ENCODE results near the gene POC1B.

The POC1B gene

GRCh38 chr12:89486264-89486663 is 39.6 kb downstream of the POC1B start:
- DNase-seq (ENCODE audit: insufficient read length): no peak
- TF ChIP-seq POLR2A (IDR thresholded peaks at IDR 0.05; ENCODE audit: low read depth, low read length) (no peak), POLR2AphosphoS5 (IDR thresholded peaks at IDR 0.05; ENCODE audit: low read depth, low read length) (no peak), TAF1 (IDR thresholded peaks at IDR 0.05; ENCODE audit: borderline replicate concordance, low read depth, low read length) (no peak)
- FAIRE-seq: no peak

GRCh38 chr12:89484470-89484869 is 41.4 kb downstream of the POC1B start:
- DNase-seq (ENCODE audit: insufficient read length) (no peak), FAIRE-seq (no peak)
- no peak for TF ChIP-seq POLR2A (IDR thresholded peaks at IDR 0.05; ENCODE audit: low read depth, low read length)
- TF ChIP-seq POLR2AphosphoS5 (IDR thresholded peaks at IDR 0.05; ENCODE audit: low read depth, low read length): no peak
- no peak for TF ChIP-seq TAF1 (IDR thresholded peaks at IDR 0.05; ENCODE audit: borderline replicate concordance, low read depth, low read length)

GRCh38 chr12:89481213-89481914 is 44.5 kb downstream of the POC1B start:
- DNase-seq (ENCODE audit: insufficient read length): no peak
- no peak for FAIRE-seq
- TF ChIP-seq POLR2A (IDR thresholded peaks at IDR 0.05; ENCODE audit: low read depth, low read length) (no peak), POLR2AphosphoS5 (IDR thresholded peaks at IDR 0.05; ENCODE audit: low read depth, low read length) (no peak), TAF1 (IDR thresholded peaks at IDR 0.05; ENCODE audit: borderline replicate concordance, low read depth, low read length) (no peak)

- DNase-seq (ENCODE audit: insufficient read length): no peak
- TF ChIP-seq POLR2AphosphoS5 (IDR thresholded peaks at IDR 0.05; ENCODE audit: low read depth, low read length): no peak
- TF ChIP-seq POLR2A (IDR thresholded peaks at IDR 0.05; ENCODE audit: low read depth, low read length): no peak
- no peak for TF ChIP-seq TAF1 (IDR thresholded peaks at IDR 0.05; ENCODE audit: borderline replicate concordance, low read depth, low read length)
- no peak for FAIRE-seq
These were observed 45.9 kb downstream of the POC1B start for GRCh38 chr12:89479982-89480381.

GRCh38 chr12:89477633-89478279 is 48.1 kb downstream of the POC1B start:
- DNase-seq (ENCODE audit: insufficient read length): no peak
- TF ChIP-seq TAF1 (IDR thresholded peaks at IDR 0.05; ENCODE audit: borderline replicate concordance, low read depth, low read length) (no peak), POLR2AphosphoS5 (IDR thresholded peaks at IDR 0.05; ENCODE audit: low read depth, low read length) (no peak), POLR2A (IDR thresholded peaks at IDR 0.05; ENCODE audit: low read depth, low read length) (no peak)
- FAIRE-seq: no peak

GRCh38 chr12:89476904-89477595 is 48.8 kb downstream of the POC1B start:
- FAIRE-seq: no peak
- TF ChIP-seq TAF1 (IDR thresholded peaks at IDR 0.05; ENCODE audit: borderline replicate concordance, low read depth, low read length): no peak
- TF ChIP-seq POLR2AphosphoS5 (IDR thresholded peaks at IDR 0.05; ENCODE audit: low read depth, low read length): no peak
- TF ChIP-seq POLR2A (IDR thresholded peaks at IDR 0.05; ENCODE audit: low read depth, low read length): no peak
- DNase-seq (ENCODE audit: insufficient read length): no peak

- DNase-seq (ENCODE audit: insufficient read length): no peak
- FAIRE-seq: no peak
- TF ChIP-seq POLR2A (IDR thresholded peaks at IDR 0.05; ENCODE audit: low read depth, low read length) (no peak), POLR2AphosphoS5 (IDR thresholded peaks at IDR 0.05; ENCODE audit: low read depth, low read length) (no peak), TAF1 (IDR thresholded peaks at IDR 0.05; ENCODE audit: borderline replicate concordance, low read depth, low read length) (no peak)
These were observed 49.6 kb downstream of the POC1B start for GRCh38 chr12:89476232-89476631.

GRCh38 chr12:89475203-89475990 is 50.5 kb downstream of the POC1B start:
- TF ChIP-seq POLR2AphosphoS5 (IDR thresholded peaks at IDR 0.05; ENCODE audit: low read depth, low read length) (no peak), POLR2A (IDR thresholded peaks at IDR 0.05; ENCODE audit: low read depth, low read length) (no peak), TAF1 (IDR thresholded peaks at IDR 0.05; ENCODE audit: borderline replicate concordance, low read depth, low read length) (no peak)
- FAIRE-seq: no peak
- no peak for DNase-seq (ENCODE audit: insufficient read length)

GRCh38 chr12:89474615-89475014 is 51.2 kb downstream of the POC1B start:
- DNase-seq (ENCODE audit: insufficient read length): no peak
- no peak for FAIRE-seq
- TF ChIP-seq POLR2A (IDR thresholded peaks at IDR 0.05; ENCODE audit: low read depth, low read length) (no peak), TAF1 (IDR thresholded peaks at IDR 0.05; ENCODE audit: borderline replicate concordance, low read depth, low read length) (no peak), POLR2AphosphoS5 (IDR thresholded peaks at IDR 0.05; ENCODE audit: low read depth, low read length) (no peak)

GRCh38 chr12:89472508-89472907 is 53.3 kb downstream of the POC1B start:
- TF ChIP-seq POLR2A (IDR thresholded peaks at IDR 0.05; ENCODE audit: low read depth, low read length) (no peak), POLR2AphosphoS5 (IDR thresholded peaks at IDR 0.05; ENCODE audit: low read depth, low read length) (no peak), TAF1 (IDR thresholded peaks at IDR 0.05; ENCODE audit: borderline replicate concordance, low read depth, low read length) (no peak)
- DNase-seq (ENCODE audit: insufficient read length) (no peak), FAIRE-seq (no peak)

Measured in GM12892 (cell line).